ENCODE results near the gene FIS1.

FIS1 gene

DNA sequence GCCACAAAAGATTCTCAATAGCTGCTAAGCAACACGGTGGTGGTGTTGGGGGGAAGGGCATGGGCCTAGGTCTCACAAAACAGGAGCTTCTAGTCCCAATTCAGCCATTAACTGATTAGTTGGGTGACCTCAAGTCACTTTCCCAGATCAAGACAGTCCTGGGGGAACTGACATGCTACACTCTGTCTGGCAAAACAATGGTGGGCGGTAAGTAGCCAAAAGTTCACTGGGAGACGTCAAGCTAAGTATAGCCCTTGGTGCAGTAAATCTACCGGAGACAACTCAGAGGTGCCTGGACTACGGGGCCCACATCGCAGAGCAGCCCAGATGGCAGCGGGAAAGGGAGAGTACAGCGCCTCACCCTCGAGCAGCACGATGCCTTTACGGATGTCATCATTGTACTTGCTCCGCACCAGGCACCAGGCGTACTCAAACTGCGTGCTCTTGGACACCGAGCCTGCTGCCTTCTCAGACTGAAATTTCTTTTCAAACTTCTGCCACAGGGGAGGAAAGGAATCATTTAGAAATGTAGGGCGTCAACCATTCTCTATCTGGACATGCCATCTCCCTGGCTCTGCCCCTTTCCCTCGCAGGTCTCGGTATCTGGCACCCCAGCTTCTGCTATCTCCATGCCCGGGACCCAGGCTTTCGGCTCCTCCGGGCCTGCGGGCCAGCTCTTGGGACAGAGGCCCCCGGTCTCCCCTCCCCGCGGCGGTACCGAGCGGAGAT is 1.1 kb downstream of the FIS1 start:
- H3K27ac ChIP-seq = peak overlapping the region; percentile 79
- TF ChIP-seq, protein P1, sequence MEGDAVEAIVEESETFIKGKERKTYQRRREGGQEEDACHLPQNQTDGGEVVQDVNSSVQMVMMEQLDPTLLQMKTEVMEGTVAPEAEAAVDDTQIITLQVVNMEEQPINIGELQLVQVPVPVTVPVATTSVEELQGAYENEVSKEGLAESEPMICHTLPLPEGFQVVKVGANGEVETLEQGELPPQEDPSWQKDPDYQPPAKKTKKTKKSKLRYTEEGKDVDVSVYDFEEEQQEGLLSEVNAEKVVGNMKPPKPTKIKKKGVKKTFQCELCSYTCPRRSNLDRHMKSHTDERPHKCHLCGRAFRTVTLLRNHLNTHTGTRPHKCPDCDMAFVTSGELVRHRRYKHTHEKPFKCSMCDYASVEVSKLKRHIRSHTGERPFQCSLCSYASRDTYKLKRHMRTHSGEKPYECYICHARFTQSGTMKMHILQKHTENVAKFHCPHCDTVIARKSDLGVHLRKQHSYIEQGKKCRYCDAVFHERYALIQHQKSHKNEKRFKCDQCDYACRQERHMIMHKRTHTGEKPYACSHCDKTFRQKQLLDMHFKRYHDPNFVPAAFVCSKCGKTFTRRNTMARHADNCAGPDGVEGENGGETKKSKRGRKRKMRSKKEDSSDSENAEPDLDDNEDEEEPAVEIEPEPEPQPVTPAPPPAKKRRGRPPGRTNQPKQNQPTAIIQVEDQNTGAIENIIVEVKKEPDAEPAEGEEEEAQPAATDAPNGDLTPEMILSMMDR (conservative IDR thresholded peaks at IDR 0.05) = no peak
- TF ChIP-seq ZFX (IDR thresholded peaks at IDR 0.05) = no peak

DNA sequence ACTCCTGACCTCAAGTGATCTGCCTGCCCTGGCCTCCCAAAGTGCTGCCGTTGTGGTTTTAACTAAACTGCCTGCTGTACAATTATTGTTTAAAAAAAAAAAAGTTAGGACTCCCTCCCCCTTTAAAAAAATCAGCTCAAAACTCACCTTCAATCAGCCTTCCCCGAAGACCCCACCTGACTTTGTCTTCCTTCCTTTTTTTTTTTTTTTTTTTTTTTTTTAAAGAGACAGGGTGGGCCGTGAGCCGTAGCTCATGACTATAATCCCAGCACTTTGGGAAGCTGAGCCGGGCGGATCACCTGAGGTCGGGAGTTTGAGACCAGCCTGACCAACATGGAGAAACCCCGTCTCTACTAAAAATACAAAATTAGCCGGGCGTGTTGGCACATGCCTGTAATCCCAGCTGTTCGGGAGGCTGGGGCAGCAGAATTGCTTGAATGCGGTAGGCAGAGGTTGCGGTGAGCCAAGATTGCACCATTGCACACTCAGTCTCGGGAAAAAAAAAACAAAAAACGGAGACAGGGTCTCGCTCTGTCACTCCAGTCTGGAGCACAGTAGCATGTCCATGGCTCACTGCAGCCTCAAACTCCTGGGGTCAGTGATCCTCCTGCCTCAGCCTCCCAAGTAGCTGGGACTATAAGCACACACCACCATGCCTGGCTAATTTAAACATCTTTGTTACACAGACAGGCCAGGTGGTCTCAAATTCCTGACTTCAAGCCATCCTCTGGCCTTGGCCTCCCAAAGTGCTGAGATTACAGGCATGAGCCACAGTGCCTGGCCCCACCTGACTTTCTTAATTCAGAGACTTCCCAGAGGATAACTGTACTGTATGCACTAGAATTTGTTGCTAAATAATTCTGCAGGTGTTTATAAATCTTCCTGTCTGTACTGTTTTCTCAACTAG is 3.2 kb downstream of the FIS1 start:
- TF ChIP-seq, protein P1 (conservative IDR thresholded peaks at IDR 0.05) = no peak
- TF ChIP-seq ZFX (IDR thresholded peaks at IDR 0.05) = no peak
- no peak overlapping the region for H3K27ac ChIP-seq

DNA sequence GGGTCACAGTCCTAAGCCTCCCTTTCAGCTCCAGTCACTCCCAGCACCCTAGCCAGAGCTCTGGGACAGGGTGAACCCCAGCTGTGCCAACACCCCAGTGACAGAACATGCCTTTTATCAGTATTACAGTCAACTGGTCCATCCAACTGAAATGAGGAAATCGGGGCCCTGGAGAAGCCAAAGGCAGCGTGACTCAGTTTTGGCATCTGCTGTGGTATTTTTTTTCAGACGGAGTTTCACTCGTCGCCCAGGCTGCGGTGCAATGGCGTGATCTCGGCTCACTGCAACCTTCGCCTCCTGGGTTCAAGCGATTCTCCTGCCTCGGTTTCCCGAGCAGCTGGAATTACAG is 3.9 kb downstream of the FIS1 start:
- H3K27ac ChIP-seq = no peak overlapping the region
- no peak for TF ChIP-seq ZFX (IDR thresholded peaks at IDR 0.05)
- TF ChIP-seq, protein P1 (conservative IDR thresholded peaks at IDR 0.05) = no peak

DNA sequence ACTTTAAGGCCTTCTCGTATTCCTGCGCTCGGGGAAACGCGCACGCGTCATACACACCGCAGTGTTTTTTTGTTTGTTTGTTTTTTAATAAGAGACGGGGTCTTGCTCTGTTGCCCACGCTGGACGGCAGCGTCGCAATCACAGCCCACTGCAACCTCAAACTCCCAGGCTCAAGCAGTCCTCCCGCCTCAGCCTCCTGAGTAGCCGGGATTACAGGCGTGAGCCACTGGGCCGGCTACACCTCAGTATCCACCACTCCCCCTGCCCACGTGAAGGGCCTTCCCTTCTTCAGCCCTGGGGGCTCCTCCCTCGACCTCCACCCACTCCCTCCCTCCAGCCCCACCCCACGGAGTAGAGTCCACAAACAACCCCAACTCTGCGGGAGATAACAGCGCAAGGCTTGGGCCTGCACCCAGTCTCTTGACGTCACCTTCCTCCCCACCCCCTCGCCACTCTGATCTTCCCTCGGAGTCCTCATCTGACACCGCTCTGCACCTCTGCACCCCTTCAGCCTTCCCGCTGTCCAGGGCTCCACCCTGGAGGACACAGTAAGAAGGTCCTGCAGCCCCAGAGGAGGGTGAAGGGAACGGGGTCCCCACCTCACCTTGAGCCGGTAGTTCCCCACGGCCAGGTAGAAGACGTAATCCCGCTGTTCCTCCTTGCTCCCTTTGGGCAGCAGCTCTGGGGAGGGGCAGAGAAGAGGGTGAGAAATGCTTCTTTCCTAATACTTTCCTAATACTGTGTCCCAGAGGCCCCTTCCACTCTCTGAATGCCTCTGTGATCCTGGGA is 4.5 kb downstream of the FIS1 start:
- no peak for TF ChIP-seq ZFX (IDR thresholded peaks at IDR 0.05)
- TF ChIP-seq, protein P1 (conservative IDR thresholded peaks at IDR 0.05) = no peak
- H3K27ac ChIP-seq = no peak overlapping the region

DNA sequence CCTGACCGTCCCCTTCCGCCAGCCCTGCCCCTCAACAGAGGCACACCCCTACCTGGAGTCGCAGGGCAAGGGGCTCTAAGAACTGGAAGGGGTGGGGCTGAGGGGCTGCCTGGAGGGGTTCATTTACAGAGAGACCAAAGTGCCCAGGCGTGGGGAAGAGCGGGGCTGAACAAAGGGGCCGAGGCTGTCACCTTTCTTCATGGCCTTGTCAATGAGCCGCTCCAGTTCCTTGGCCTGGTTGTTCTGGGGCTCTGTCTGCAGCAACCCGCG is 5.0 kb downstream of the FIS1 start:
- H3K27ac ChIP-seq = no peak overlapping the region
- TF ChIP-seq, protein P1 (conservative IDR thresholded peaks at IDR 0.05) = no peak
- no peak for TF ChIP-seq ZFX (IDR thresholded peaks at IDR 0.05)

DNA sequence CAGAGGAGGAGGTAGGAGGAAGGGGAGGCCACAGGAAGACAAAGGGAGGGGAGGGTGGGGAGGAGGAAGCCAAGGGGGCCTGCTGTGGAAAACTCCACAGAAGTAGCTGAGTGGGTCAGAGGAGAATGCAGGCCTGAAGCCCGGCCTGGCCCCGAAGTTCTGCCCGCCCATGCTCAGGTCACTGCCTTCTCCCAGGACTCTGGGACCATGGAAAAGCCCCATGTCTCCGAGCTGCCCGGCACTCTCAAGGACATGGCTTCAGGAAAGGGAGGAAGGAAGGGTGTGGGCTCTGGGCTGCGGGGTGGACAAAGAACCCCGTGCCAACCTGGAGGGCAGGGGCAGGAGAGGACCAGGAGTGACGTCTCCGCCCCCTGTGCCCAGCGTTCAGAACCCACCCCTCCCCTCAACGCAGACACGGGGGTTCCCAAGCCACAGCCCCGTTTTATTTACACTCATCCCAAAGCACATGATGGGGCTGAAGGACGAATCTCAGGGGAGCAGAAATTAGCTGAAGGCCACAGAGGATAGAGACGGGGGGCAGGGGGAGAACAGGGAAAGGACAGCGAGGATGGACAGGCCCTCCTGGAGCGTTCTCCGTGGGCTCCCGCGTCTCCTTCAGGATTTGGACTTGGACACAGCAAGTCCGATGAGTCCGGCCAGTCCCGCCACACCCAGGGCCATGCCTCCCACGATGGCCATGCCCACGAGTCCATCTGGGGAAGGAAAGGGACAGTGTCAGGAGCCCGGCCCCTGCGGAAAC is 5.5 kb downstream of the FIS1 start:
- H3K27ac ChIP-seq = no peak overlapping the region
- no peak for TF ChIP-seq ZFX (IDR thresholded peaks at IDR 0.05)
- TF ChIP-seq, protein P1 (conservative IDR thresholded peaks at IDR 0.05) = no peak
